GM12874 (cell line): Measurements from ENCODE around the gene PAMR1.

Experiments used
- TF ChIP-seq, protein P1 (sequence below): IDR thresholded peaks from 2 replicates; pipeline ENCODE4 v1.5.1; 2011; ENCODE audit warnings: low read depth, mild to moderate bottlenecking, control low read depth, low read length, moderate library complexity; ENCODE audit not compliant: insufficient read depth

The PAMR1 gene

GRCh38 chr11:35525501-35526175, at the start of gene PAMR1:
Gene PAMR1 (minus strand): TSS chr11:35525616. CDS start chr11:35525585, 31 bp downstream.
- TF ChIP-seq, protein P1, sequence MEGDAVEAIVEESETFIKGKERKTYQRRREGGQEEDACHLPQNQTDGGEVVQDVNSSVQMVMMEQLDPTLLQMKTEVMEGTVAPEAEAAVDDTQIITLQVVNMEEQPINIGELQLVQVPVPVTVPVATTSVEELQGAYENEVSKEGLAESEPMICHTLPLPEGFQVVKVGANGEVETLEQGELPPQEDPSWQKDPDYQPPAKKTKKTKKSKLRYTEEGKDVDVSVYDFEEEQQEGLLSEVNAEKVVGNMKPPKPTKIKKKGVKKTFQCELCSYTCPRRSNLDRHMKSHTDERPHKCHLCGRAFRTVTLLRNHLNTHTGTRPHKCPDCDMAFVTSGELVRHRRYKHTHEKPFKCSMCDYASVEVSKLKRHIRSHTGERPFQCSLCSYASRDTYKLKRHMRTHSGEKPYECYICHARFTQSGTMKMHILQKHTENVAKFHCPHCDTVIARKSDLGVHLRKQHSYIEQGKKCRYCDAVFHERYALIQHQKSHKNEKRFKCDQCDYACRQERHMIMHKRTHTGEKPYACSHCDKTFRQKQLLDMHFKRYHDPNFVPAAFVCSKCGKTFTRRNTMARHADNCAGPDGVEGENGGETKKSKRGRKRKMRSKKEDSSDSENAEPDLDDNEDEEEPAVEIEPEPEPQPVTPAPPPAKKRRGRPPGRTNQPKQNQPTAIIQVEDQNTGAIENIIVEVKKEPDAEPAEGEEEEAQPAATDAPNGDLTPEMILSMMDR, result no peak

DNA sequence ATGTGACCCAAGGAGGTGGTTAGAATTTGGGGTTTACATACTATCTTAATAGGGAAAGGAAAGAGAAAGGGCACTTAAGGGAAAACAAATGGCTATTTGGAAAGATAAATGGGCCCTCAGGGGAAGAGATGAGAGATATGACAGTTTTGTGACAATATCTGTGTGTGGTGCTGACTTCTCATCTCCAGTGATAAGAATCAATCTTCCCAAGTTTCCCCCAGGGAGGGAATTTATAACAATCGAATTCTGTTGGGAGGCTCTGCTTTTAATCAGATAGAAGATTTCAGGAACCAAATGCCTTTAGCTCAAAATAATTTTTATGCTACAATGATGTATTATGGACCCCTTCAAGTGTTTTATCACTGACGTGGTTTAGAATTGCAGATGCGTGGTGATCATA, 46.3 kb upstream of the PAMR1 start:
- TF ChIP-seq, protein P1, result no peak

GRCh38 chr11:35567737-35568465, 42.5 kb upstream of the PAMR1 start:
- TF ChIP-seq, protein P1, result no peak

- TF ChIP-seq, protein P1, result no peak
Observed at GRCh38 chr11:35566885-35567284, 41.5 kb upstream of the PAMR1 start.

DNA sequence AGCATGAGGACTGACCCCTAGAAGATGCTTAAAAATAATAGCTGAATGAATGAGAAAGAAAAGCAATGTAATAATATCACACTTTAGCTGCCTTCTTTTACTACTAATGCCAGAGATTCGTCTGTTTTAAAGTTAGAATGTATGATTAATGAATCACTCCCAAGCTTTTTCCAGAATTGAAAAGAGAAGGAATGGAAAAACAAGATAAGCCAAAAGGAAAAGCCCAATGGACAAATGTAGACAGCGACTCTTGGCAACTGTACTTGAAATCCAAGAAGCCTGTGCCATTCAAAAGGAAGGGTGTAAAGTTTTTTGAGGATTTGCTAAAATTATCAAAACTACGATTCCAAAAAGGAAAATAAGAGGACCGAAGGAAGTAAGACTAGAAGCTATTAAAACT, 40.8 kb upstream of the PAMR1 start:
- TF ChIP-seq, protein P1, result no peak

- TF ChIP-seq, protein P1, result no peak
Observed at GRCh38 chr11:35564245-35564595, 38.8 kb upstream of the PAMR1 start.

DNA sequence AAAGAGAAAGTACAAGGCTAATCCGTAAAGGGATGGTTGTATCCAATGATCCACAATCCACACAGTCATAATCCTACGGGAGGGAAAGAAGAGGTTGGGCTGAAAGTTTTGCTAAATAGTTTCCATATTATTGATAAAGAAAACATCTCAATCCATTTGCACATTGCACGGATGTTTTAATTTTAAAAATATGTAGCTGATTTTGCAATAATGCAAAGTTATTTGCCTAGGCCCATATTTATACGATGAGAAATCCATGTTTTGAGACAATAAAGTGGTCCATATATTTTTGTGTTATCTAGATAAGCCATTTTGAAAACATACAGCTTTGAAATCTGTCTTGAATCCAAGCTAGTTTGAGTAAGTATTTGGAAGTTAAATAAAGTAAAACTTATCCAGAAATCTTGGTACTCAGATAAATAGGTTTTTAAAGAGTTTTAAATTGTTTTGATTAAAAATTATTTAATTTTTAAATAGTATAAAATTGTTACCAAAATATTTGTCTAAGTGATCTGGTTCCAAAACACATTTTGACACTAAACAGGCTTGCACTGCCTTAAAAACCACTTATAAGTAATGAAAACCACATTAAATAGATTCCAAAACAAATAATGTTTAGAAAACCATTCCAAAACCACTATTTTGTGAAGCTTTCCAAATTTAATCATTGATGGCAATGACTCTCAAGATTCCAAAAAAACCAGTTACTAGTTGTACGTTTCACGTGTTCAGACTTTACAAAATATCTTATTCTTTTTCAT, 38.2 kb upstream of the PAMR1 start:
- TF ChIP-seq, protein P1, result no peak
